Body of pancreas (tissue), 4 donors: ENCODE data around the gene FARS2. TPM values are rescaled to one million over a fixed set of nuclear protein-coding genes. Genes with fewer than 3 reads are reported as not detected.

ENCODE experiments used
- ATAC-seq: fragments of 150-250 bp; one replicate; pipeline ENCODE4 v1.9.1; 2016
- DNase-seq, 4 donors: peaks; one replicate each; pipeline ENCODE4 v3.0.0-alpha.2; 2019
- H3K27ac ChIP-seq, 4 donors: fragments of 200-600 bp; sonication (generic); 1 replicate in 3 of 4; 2 replicates in 1 of 4; pipeline versions ENCODE4 v1.5.1 to v1.6.1; 2016 to 2019; ENCODE audit warnings: mild to moderate bottlenecking in 1 of 4, mixed read lengths in 1 of 4, moderate library complexity in 1 of 4
- H3K27me3 ChIP-seq, 2 donors: fragments of 200-600 bp; sonication (generic); one replicate each; pipeline ENCODE4 v1.6.0; 2016; ENCODE audit warnings: mild to moderate bottlenecking in 1 of 2
- H3K36me3 ChIP-seq, 2 donors: fragments of 200-600 bp; sonication (generic); replicated peaks in 1 of 2; 2 replicates each; pipeline ENCODE4 v1.5.1; 2016; ENCODE audit warnings: low read depth in 2 of 2; ENCODE audit not compliant: insufficient read depth in 1 of 2
- H3K4me1 ChIP-seq: fragments of 200-600 bp; sonication (generic); one replicate; pipeline ENCODE4 v1.6.0; 2016
- H3K4me3 ChIP-seq, 2 donors: fragments of 200-600 bp; sonication (generic); 1 replicate in 1 of 2; 2 replicates in 1 of 2; pipeline ENCODE4 v1.5.1; 2016 to 2019
- H3K9me3 ChIP-seq, 3 donors: fragments of 200-600 bp; sonication (generic); 1 replicate in 2 of 3; 2 replicates in 1 of 3; pipeline ENCODE4 v1.5.1; 2016
- POLR2A ChIP-seq, 3 donors: fragments of 450-650 bp; IDR thresholded peaks; one replicate each; pipeline ENCODE4 v1.6.1; 2016; ENCODE audit warnings: antibody characterized with exemption in 3 of 3, mild to moderate bottlenecking in 2 of 3
- WGBS, 2 donors: methylation state at CpG; one replicate each; pipeline ENCODE4 v1.1.5; 2017; 5-methylcytosine and 5-hydroxymethylcytosine counted together
- intact Hi-C: fragments of 100-400 bp; cut with DNase I; formaldehyde crosslinking; loops from one replicate; pipeline ENCODE4 v1.15.1; 2023
- total RNA-seq, 2 donors: library from RNA; depleted of rRNA; stranded (reverse); fragments of >200 nt; gene quantifications; one replicate each; pipeline ENCODE4 v1.1.0, GENCODE V29; 2016
- TF ChIP-seq, protein P1 (sequence below), 7 experiments: fragments of 450-650 bp in 4 of 7; fragments of 200-600 bp in 3 of 7; sonication (generic) in 3 of 7; IDR thresholded peaks; one replicate each; pipeline ENCODE4 v1.5.1; 2016 to 2019; ENCODE audit warnings: antibody characterized with exemption in 7 of 7

Gene FARS2
- total RNA-seq, 2 donors from 2014 or later, result 6.5 to 9.6 TPM

DNA sequence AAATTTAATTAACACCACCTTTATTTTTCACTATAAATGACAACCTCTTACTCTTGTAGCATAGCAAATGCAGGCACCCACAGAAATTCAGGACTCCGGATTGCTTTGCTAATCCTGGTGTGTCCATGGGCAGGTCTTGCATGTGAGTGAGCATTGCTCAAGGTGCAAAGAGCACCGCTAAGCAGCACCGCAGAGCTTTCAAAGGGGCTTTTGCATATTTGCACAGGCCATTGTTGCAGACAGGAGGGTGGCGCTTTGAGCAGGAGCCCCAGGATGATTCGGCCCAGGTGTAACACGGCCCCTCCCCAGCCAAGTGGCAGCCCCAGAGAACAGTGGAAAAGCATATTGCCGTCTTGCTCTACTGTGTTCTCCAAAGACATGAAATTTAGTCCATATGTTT is 452.2 kb downstream of the FARS2 start:
- H3K27ac ChIP-seq, result no peak overlapping the region

DNA sequence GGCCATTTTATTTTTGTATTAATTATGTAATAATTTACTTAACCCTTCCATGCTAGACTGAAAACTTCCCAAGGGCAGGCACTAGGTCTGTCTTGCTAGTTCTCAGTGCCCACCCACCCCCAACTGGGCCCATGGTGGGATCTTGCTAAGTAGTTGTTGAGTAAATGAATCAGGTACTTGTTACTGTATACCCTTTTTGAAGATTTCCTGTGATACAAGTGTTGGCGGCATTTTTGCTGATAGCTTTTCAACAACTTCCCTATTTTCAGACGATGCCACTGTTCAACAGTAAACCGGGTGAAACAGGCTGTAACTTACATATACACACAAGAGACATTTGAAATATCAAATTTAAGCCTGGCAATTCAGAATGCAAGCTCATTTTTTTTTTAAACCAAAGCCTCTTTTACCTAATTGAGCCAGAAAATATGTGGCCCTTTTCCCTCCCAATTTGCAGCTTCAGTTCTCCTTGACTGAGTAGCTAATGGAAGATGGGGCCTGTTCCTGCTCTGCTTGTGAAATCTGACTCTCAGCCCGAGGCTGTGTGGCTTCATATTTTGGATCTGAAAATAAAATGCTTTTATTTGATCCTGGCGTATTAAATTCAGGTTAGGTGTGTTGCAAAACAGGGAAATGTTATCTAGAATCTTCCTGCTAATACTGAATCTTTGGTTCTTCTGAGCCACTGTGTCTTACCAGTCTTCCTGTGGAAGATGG is 457.1 kb downstream of the FARS2 start:
- H3K9me3 ChIP-seq, result peaks cover 0 to 8% (median 0%) of the 10 kb centered on the region in 3 donors
- no peak overlapping the region for H3K27ac ChIP-seq
- ATAC-seq (no peak), DNase-seq (no peak)
- no peak for TF ChIP-seq POLR2A (IDR thresholded peaks at IDR 0.05)
- 77 to 84% methylated on average over 5 of the region's 5 CpGs for WGBS, 2 donors
- H3K36me3 ChIP-seq, result no peaks in the 10 kb centered on the region
- no peak overlapping the region for H3K4me3 ChIP-seq
- H3K4me1 ChIP-seq, result no peaks in the 10 kb centered on the region
- intact Hi-C loops, result no loop called here
- H3K27me3 ChIP-seq, result no peaks in the 10 kb centered on the region

More for the DNA sequence above, 452.2 kb downstream of the FARS2 start:
- 72 to 76% methylated on average over 7 of the region's 7 CpGs for WGBS, 2 donors
- Histone ChIP-seq H3K4me1 (no peaks in the 10 kb centered on the region), H3K27me3 (no peaks in the 10 kb centered on the region), H3K36me3 (no peaks in the 10 kb centered on the region), H3K4me3 (no peak overlapping the region), H3K9me3 (peaks cover 0 to 8% (median 0%) of the 10 kb centered on the region in 3 donors)
- intact Hi-C loops, result no loop called here
- TF ChIP-seq, protein P1, sequence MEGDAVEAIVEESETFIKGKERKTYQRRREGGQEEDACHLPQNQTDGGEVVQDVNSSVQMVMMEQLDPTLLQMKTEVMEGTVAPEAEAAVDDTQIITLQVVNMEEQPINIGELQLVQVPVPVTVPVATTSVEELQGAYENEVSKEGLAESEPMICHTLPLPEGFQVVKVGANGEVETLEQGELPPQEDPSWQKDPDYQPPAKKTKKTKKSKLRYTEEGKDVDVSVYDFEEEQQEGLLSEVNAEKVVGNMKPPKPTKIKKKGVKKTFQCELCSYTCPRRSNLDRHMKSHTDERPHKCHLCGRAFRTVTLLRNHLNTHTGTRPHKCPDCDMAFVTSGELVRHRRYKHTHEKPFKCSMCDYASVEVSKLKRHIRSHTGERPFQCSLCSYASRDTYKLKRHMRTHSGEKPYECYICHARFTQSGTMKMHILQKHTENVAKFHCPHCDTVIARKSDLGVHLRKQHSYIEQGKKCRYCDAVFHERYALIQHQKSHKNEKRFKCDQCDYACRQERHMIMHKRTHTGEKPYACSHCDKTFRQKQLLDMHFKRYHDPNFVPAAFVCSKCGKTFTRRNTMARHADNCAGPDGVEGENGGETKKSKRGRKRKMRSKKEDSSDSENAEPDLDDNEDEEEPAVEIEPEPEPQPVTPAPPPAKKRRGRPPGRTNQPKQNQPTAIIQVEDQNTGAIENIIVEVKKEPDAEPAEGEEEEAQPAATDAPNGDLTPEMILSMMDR (IDR thresholded peaks at IDR 0.05), result no peak
- no peak for TF ChIP-seq POLR2A (IDR thresholded peaks at IDR 0.05)
- DNase-seq (no peak), ATAC-seq (no peak)

DNA sequence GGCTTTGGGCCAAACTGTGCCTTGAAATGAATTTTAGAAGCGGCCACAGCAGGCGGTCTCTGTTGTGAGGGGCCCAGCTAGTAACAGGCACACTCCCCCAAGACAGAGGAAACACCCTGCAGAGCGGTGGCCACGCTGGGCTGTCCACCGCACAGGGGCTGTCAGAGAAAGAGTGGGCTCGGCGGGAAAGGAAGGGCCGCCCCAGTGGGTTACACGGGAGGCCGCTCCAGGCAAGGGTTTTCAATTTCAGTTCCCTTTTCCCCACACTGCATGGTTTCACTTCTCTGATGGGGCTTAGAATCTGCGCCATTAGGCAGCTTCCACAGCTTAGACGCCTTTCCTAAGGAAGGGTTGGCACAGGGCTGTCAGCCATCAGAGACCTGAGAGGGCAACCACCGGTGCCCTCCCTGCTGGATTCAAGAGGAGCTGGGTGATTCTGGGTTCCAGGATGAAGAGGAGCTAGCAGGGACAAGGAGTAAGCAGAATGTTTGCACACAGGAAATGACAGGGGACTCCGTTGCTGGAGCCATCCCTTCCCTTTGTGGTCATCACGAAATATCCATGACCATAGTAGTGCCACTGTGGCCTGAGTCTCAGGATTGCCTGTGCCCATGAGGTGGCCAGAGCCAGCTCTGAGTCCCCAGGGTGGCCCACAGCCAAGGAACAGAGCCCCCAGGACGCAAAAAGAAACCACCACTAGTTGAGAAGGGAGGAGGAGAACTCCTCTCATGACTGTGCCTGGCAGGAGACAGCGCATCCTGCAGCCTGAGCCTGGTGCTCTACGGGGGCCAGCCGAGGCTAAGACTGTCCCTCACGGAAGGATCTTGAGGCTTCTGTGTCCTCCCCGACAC is 462.8 kb downstream of the FARS2 start:
- no peak overlapping the region for H3K4me3 ChIP-seq
- no peaks in the 10 kb centered on the region for H3K36me3 ChIP-seq
- H3K9me3 ChIP-seq, result no peaks in the 10 kb centered on the region
- 81 to 91% methylated on average over 19 to 21 of the region's 21 CpGs for WGBS, 2 donors
- H3K27me3 ChIP-seq, result no peaks in the 10 kb centered on the region
- DNase-seq (peak in 1 of 4 donors; percentile 29), ATAC-seq (peak; percentile 30)
- no peaks in the 10 kb centered on the region for H3K4me1 ChIP-seq
- intact Hi-C loops, result no loop called here
- peak overlapping the region in 1 of 4 donors; percentile 35 for H3K27ac ChIP-seq
- TF ChIP-seq, protein P1 (IDR thresholded peaks at IDR 0.05), result no peak
- no peak for TF ChIP-seq POLR2A (IDR thresholded peaks at IDR 0.05)

DNA sequence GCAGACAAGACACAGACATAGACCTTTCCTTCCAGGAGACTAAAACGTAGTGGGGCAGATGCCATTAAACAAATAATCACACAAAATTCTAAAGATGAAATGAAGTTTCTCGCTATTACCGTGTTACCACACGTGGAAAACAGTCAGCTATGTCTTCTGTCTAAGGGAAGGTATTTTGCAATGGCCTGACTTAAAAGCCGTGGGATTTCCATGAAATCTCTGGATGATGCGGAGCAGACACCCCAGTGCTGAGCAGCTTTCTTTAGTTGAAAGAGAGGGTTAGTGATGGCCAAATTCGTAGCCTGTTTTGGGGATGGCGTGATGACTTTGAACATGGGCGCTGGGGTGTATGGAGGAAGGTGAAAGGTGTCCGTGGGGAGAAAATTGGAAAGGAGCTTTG is 463.6 kb downstream of the FARS2 start:
- H3K36me3 ChIP-seq, result no peaks in the 10 kb centered on the region
- WGBS, 2 donors, result 93 to 95% methylated on average over 10 of the region's 10 CpGs
- no peaks in the 10 kb centered on the region for H3K27me3 ChIP-seq
- no peaks in the 10 kb centered on the region for H3K9me3 ChIP-seq
- intact Hi-C loops, result no loop called here
- no peak overlapping the region for H3K4me3 ChIP-seq
- no peak for TF ChIP-seq POLR2A (IDR thresholded peaks at IDR 0.05)
- TF ChIP-seq, protein P1 (IDR thresholded peaks at IDR 0.05), result no peak
- DNase-seq (no peak), ATAC-seq (no peak)
- no peaks in the 10 kb centered on the region for H3K4me1 ChIP-seq
- H3K27ac ChIP-seq, result no peak overlapping the region

DNA sequence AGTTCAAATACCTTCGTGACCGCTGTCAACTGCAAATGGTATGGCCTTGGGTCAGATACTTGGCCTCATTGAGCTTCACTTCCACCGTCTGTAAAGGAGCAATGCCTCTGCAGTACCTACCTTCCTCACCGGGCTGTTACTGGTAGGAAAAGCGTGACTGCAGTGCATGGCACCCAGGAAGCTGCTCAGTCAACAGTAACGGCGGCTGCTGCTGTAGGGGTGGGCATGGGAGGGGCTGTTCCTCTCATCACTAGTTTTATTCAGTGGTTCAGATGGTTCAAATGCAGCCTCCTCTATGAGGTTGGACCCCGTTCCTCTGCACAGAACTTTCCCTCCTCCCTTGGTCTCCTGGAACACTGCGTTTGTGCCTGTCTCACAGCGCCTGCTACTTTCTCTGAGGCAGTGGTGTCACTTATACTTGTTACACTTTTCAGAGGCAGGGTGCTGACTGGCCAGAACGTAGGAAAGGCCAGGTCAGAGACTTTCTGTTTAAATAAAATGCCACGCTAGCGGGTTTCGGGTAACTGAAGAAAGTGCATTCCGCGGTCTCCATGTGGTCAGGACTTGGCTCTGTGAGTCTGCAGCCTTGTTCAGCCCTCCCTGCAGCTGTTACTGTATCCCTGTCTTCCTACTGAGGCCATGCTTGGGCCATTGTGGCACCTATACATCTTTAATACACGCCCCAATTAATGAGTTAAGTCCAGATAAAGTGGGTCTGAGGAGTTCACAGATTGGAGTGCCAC is 465.8 kb downstream of the FARS2 start:
- H3K36me3 ChIP-seq, result no peaks in the 10 kb centered on the region
- ATAC-seq (no peak), DNase-seq (no peak)
- no peaks in the 10 kb centered on the region for H3K4me1 ChIP-seq
- WGBS, 2 donors, result 95 to 97% methylated on average over 10 to 17 of the region's 17 CpGs
- H3K4me3 ChIP-seq, result no peak overlapping the region
- no peak overlapping the region for H3K27ac ChIP-seq
- no peak for TF ChIP-seq POLR2A (IDR thresholded peaks at IDR 0.05)
- TF ChIP-seq, protein P1 (IDR thresholded peaks at IDR 0.05), result no peak
- H3K27me3 ChIP-seq, result no peaks in the 10 kb centered on the region
- intact Hi-C loops, result no loop called here
- H3K9me3 ChIP-seq, result no peaks in the 10 kb centered on the region
